CD14-positive monocyte (primary cell): Measurements from ENCODE around the gene ATE1. TPM values are rescaled to one million over a fixed set of nuclear protein-coding genes. Genes with fewer than 3 reads are reported as not detected.

Source experiments
- DNase-seq, 3 donors: peaks; one replicate each; pipeline ENCODE4 v3.0.0-alpha.2; 2011 to 2022
- H2AFZ ChIP-seq: 2 replicates; pipeline ENCODE4 v1.6.0; 2012; ENCODE audit warnings: mild to moderate bottlenecking, low read depth, low read length, inconsistent platforms; ENCODE audit not compliant: insufficient read depth, poor library complexity, severe bottlenecking
- H3K27ac ChIP-seq, 2 donors: 1 replicate in 1 of 2; 2 replicates in 1 of 2; pipeline ENCODE4 v1.5.1; 2012 to 2013; ENCODE audit warnings: low read length in 2 of 2, control low read depth in 1 of 2, inconsistent platforms in 1 of 2, low read depth in 1 of 2, mild to moderate bottlenecking in 1 of 2
- H3K27me3 ChIP-seq, 2 donors: one replicate each; pipeline versions ENCODE4 v1.6.0 to v1.6.1; 2011 to 2013; ENCODE audit warnings: low read length in 2 of 2; ENCODE audit not compliant: control insufficient read depth in 2 of 2, insufficient read depth in 2 of 2
- H3K36me3 ChIP-seq, 2 donors: replicated peaks in 1 of 2; 1 replicate in 1 of 2; 2 replicates in 1 of 2; pipeline versions ENCODE4 v1.5.1 to v1.6.1; 2012 to 2013; ENCODE audit warnings: low read length in 2 of 2, control low read depth in 1 of 2, inconsistent platforms in 1 of 2, mild to moderate bottlenecking in 1 of 2; ENCODE audit not compliant: insufficient read depth in 2 of 2, control insufficient read depth in 1 of 2
- H3K4me1 ChIP-seq, 2 donors: 1 replicate in 1 of 2; 2 replicates in 1 of 2; pipeline versions ENCODE4 v1.5.1 to v1.6.1; 2012 to 2013; ENCODE audit warnings: low read length in 2 of 2, control low read depth in 1 of 2, inconsistent platforms in 1 of 2, mild to moderate bottlenecking in 1 of 2, moderate library complexity in 1 of 2; ENCODE audit not compliant: insufficient read depth in 2 of 2, control insufficient read depth in 1 of 2
- H3K4me2 ChIP-seq: replicated peaks from 2 replicates; pipeline ENCODE3; 2012; ENCODE audit warnings: low read length, moderate library complexity, mild to moderate bottlenecking; ENCODE audit not compliant: poor library complexity, severe bottlenecking; ENCODE audit errors: extremely low read depth
- H3K4me3 ChIP-seq, 3 experiments: fragments of 200-600 bp in 1 of 3; sonication (generic) in 1 of 3; replicated peaks in 1 of 3; 1 replicate in 2 of 3; 2 replicates in 1 of 3; pipeline ENCODE4 v1.5.1; 2011 to 2013; ENCODE audit warnings: low read length in 3 of 3, mild to moderate bottlenecking in 3 of 3, control low read depth in 2 of 3, low read depth in 2 of 3, inconsistent platforms in 1 of 3, moderate library complexity in 1 of 3
- H3K79me2 ChIP-seq: 2 replicates; pipeline ENCODE4 v1.6.0; 2012; ENCODE audit warnings: mild to moderate bottlenecking, control low read depth, inconsistent platforms, low read length, moderate library complexity; ENCODE audit not compliant: insufficient read depth
- H3K9ac ChIP-seq: 2 replicates; pipeline ENCODE4 v1.6.0; 2017; ENCODE audit warnings: low read length, mild to moderate bottlenecking; ENCODE audit not compliant: insufficient read depth, poor library complexity, severe bottlenecking
- H3K9me3 ChIP-seq, 2 donors: replicated peaks in 1 of 2; 1 replicate in 1 of 2; 2 replicates in 1 of 2; pipeline versions ENCODE4 v1.5.1 to v1.6.1; 2012 to 2013; ENCODE audit warnings: low read length in 2 of 2, control low read depth in 1 of 2; ENCODE audit not compliant: control insufficient read depth in 1 of 2, insufficient read depth in 1 of 2
- H4K20me1 ChIP-seq: 2 replicates; pipeline ENCODE4 v1.6.0; 2012; ENCODE audit warnings: mild to moderate bottlenecking, low read length, control low read depth, moderate library complexity; ENCODE audit not compliant: insufficient read depth
- H3K27ac Mint-ChIP-seq, 7 donors: one replicate each; pipeline ENCODE4 v1.8.0; 2020; ENCODE audit warnings: mild to moderate bottlenecking in 7 of 7, mixed read lengths in 7 of 7, moderate library complexity in 6 of 7, inconsistent platforms in 2 of 7
- H3K27me3 Mint-ChIP-seq, 3 donors: one replicate each; pipeline ENCODE4 v1.8.0; 2021 to 2022; ENCODE audit warnings: low read depth in 3 of 3, mild to moderate bottlenecking in 3 of 3, mixed read lengths in 3 of 3, moderate library complexity in 3 of 3, inconsistent platforms in 1 of 3
- H3K36me3 Mint-ChIP-seq, 2 donors: one replicate each; pipeline ENCODE4 v1.8.0; 2020; ENCODE audit warnings: mixed read lengths in 2 of 2, inconsistent platforms in 1 of 2, mild to moderate bottlenecking in 1 of 2
- H3K4me1 Mint-ChIP-seq: one replicate; pipeline ENCODE4 v1.8.0; 2020; ENCODE audit warnings: mild to moderate bottlenecking, mixed read lengths
- H3K4me3 Mint-ChIP-seq, 2 donors: one replicate each; pipeline ENCODE4 v1.8.0; 2020; ENCODE audit warnings: mild to moderate bottlenecking in 2 of 2, mixed read lengths in 2 of 2, moderate library complexity in 1 of 2
- H3K9me3 Mint-ChIP-seq, 7 donors: one replicate each; pipeline ENCODE4 v1.8.0; 2020 to 2022; ENCODE audit warnings: mixed read lengths in 7 of 7, mild to moderate bottlenecking in 6 of 7, moderate library complexity in 6 of 7, inconsistent platforms in 2 of 7
- WGBS: methylation state at CpG from one replicate; pipeline ENCODE4 v1.1.5; 2013; ENCODE audit warnings: missing lambda C conversion rate; ENCODE audit not compliant: insufficient coverage; 5-methylcytosine and 5-hydroxymethylcytosine counted together
- intact Hi-C, 2 donors: fragments of 100-400 bp; cut with micrococcal nuclease; formaldehyde crosslinking; loops; one replicate each; pipeline versions ENCODE4 v1.15.0 to v1.15.1; 2023
- polyA plus RNA-seq, 3 donors: library from polyadenylated mRNA; depleted of rRNA in 1 of 3; unstranded in 2 of 3; stranded (reverse) in 1 of 3; fragments of 300-500 nt in 2 of 3; fragments of >200 nt in 1 of 3; fragmentation: Illumina TruSeq in 2 of 3; gene quantifications; 1 replicate in 2 of 3; 2 replicates in 1 of 3; pipeline ENCODE4 v1.2.3, GENCODE V29; 2012 to 2021
- TF ChIP-seq, protein P1 (sequence below): fragments of 200-600 bp; IDR thresholded peaks from one replicate; pipeline ENCODE4 v1.8.0; 2022; ENCODE audit warnings: antibody characterized with exemption, mild to moderate bottlenecking

ATE1 gene
- polyA plus RNA-seq, 3 donors: 9.2 to 19.5 (median 15.8) TPM

- H3K27me3 Mint-ChIP-seq: peaks cover 2 to 6% (median 2%) of the 10 kb centered on the region in 3 donors
These were observed 228.9 kb downstream of the ATE1 start for GRCh38 chr10:121698902-121699301.

DNA sequence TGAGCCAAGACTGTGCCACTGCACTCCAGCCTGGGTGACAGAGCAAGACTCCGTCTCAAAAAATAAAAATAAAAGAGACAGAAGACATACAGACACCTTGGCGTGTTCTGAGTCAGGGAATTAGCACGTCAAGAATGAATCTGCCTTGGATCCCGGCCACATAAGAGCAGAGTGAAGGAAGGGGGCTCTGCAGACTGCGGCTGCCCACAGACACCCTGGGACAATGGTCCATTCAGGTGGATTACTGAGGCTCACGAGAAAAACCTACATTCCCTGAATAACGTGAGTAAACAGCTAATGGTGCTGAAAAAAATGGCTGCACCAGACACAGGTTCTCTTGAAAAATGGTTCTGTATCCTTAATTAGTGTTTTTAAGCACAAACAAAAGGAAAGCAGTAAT, 229.5 kb downstream of the ATE1 start:
- Histone ChIP-seq H3K4me2 (no peak overlapping the region), H2AFZ (no peak overlapping the region), H3K36me3 (no peaks in the 10 kb centered on the region), H3K4me1 (no peaks in the 10 kb centered on the region), H3K27me3 (no peaks in the 10 kb centered on the region), H3K9ac (no peak overlapping the region), H3K79me2 (no peaks in the 10 kb centered on the region), H3K4me3 (no peak overlapping the region), H3K9me3 (no peaks in the 10 kb centered on the region), H4K20me1 (no peaks in the 10 kb centered on the region), H3K27ac (no peak overlapping the region)
- TF ChIP-seq, protein P1, sequence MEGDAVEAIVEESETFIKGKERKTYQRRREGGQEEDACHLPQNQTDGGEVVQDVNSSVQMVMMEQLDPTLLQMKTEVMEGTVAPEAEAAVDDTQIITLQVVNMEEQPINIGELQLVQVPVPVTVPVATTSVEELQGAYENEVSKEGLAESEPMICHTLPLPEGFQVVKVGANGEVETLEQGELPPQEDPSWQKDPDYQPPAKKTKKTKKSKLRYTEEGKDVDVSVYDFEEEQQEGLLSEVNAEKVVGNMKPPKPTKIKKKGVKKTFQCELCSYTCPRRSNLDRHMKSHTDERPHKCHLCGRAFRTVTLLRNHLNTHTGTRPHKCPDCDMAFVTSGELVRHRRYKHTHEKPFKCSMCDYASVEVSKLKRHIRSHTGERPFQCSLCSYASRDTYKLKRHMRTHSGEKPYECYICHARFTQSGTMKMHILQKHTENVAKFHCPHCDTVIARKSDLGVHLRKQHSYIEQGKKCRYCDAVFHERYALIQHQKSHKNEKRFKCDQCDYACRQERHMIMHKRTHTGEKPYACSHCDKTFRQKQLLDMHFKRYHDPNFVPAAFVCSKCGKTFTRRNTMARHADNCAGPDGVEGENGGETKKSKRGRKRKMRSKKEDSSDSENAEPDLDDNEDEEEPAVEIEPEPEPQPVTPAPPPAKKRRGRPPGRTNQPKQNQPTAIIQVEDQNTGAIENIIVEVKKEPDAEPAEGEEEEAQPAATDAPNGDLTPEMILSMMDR: no peak
- H3K4me1 Mint-ChIP-seq: no peaks in the 10 kb centered on the region
- peaks cover 0 to 12% (median 6%) of the 10 kb centered on the region in 7 donors for H3K9me3 Mint-ChIP-seq
- H3K27me3 Mint-ChIP-seq: peaks cover 2 to 6% (median 6%) of the 10 kb centered on the region in 3 donors
- intact Hi-C loops: no loop called here
- H3K36me3 Mint-ChIP-seq: no peaks in the 10 kb centered on the region
- no peak overlapping the region for H3K4me3 Mint-ChIP-seq
- WGBS: 95% methylated on average over 5 of the region's 7 CpGs
- DNase-seq: no peak
- H3K27ac Mint-ChIP-seq: no peak overlapping the region

More at GRCh38 chr10:121698902-121699301, 228.9 kb downstream of the ATE1 start:
- H3K9ac ChIP-seq: no peak overlapping the region
- no peaks in the 10 kb centered on the region for H3K36me3 Mint-ChIP-seq
- H3K4me3 Mint-ChIP-seq: no peak overlapping the region
- no peak overlapping the region for H3K27ac ChIP-seq
- TF ChIP-seq, protein P1: no peak
- peaks cover 0 to 12% (median 6%) of the 10 kb centered on the region in 7 donors for H3K9me3 Mint-ChIP-seq
- peaks cover 0 to 2% of the 10 kb centered on the region in 2 donors for H3K27me3 ChIP-seq
- 94% methylated on average over 12 of the region's 12 CpGs for WGBS
- intact Hi-C loops: no loop called here
- no peak overlapping the region for H3K4me2 ChIP-seq
- no peak overlapping the region for H3K4me3 ChIP-seq
- no peaks in the 10 kb centered on the region for H4K20me1 ChIP-seq
- no peaks in the 10 kb centered on the region for H3K4me1 ChIP-seq
- no peak overlapping the region for H3K27ac Mint-ChIP-seq
- DNase-seq: no peak
- no peaks in the 10 kb centered on the region for H3K4me1 Mint-ChIP-seq
- no peaks in the 10 kb centered on the region for H3K9me3 ChIP-seq
- H3K79me2 ChIP-seq: no peaks in the 10 kb centered on the region
- H2AFZ ChIP-seq: no peak overlapping the region
- H3K36me3 ChIP-seq: no peaks in the 10 kb centered on the region
